A673 (cell line): ENCODE measurements around the gene HM13. TPM values are rescaled to one million over a fixed set of nuclear protein-coding genes. Genes with fewer than 3 reads are reported as not detected.

Experiments used
- BruUV-seq: library from RNA; stranded (reverse); fragments of 400-500 nt; replicated peaks from 2 replicates; lab custom pipeline; 2021; lab: Mats Ljungman, UMichigan
- CTCF ChIA-PET: fragments of 300-600 bp; sonication (Branson Sonifier 250); formaldehyde crosslinking; loops from one replicate; lab custom pipeline; 2022; ENCODE audit warnings: antibody characterized with exemption; lab: Charles Lee
- POLR2A ChIA-PET: fragments of 300-600 bp; sonication (Branson Sonifier 250); formaldehyde crosslinking; loops from one replicate; lab custom pipeline; 2022; ENCODE audit warnings: antibody characterized with exemption; ENCODE audit not compliant: low non-redundant PET; lab: Charles Lee
- DNase-seq: peaks from one replicate; pipeline ENCODE4 v3.0.0-alpha.2; 2015; ENCODE audit warnings: low spot score
- H3K27ac ChIP-seq: fragments of 200-600 bp; sonication (generic); 2 replicates; pipeline ENCODE4 v1.5.1; 2016; ENCODE audit warnings: mixed run types, low read depth, mild to moderate bottlenecking, mixed read lengths, antibody characterized with exemption, low read length; ENCODE audit not compliant: poor library complexity, severe bottlenecking
- H3K27me3 ChIP-seq: fragments of 200-600 bp; sonication (generic); replicated peaks from 2 replicates; pipeline ENCODE4 v1.6.1; 2017; ENCODE audit warnings: mixed run types, low read depth, mild to moderate bottlenecking, mixed read lengths, antibody characterized with exemption, low read length; ENCODE audit not compliant: insufficient read depth, poor library complexity
- H3K36me3 ChIP-seq: fragments of 200-600 bp; sonication (generic); 2 replicates; pipeline ENCODE4 v1.6.1; 2016; ENCODE audit warnings: mixed run types, mild to moderate bottlenecking, mixed read lengths, antibody characterized with exemption, low read length; ENCODE audit not compliant: insufficient read depth, poor library complexity, severe bottlenecking
- H3K4me1 ChIP-seq: fragments of 200-600 bp; sonication (generic); 2 replicates; pipeline ENCODE4 v1.6.1; 2017; ENCODE audit warnings: mixed run types, mild to moderate bottlenecking, mixed read lengths, antibody characterized with exemption, low read length; ENCODE audit not compliant: insufficient read depth, poor library complexity, severe bottlenecking
- H3K4me3 ChIP-seq: fragments of 200-600 bp; sonication (generic); 2 replicates; pipeline ENCODE4 v1.5.1; 2016; ENCODE audit warnings: low read depth, mixed run types, mild to moderate bottlenecking, mixed read lengths, low read length; ENCODE audit not compliant: poor library complexity, severe bottlenecking
- H3K9me3 ChIP-seq: fragments of 200-600 bp; sonication (generic); 2 replicates; pipeline ENCODE4 v1.6.1; 2016; ENCODE audit warnings: mixed run types, low read depth, mild to moderate bottlenecking, mixed read lengths, antibody characterized with exemption, low read length; ENCODE audit not compliant: poor library complexity, severe bottlenecking
- EZH2 ChIP-seq: fragments of 200-600 bp; sonication (generic); IDR thresholded peaks from 2 replicates; pipeline ENCODE4 v1.6.1; 2017; ENCODE audit warnings: borderline replicate concordance, low read depth, mild to moderate bottlenecking, mixed read lengths, antibody characterized with exemption, low read length; ENCODE audit not compliant: poor library complexity, severe bottlenecking
- intact Hi-C: fragments of 100-400 bp; cut with micrococcal nuclease; formaldehyde crosslinking; loops from one replicate; pipeline ENCODE4 v1.10.0; 2022; ENCODE audit not compliant: unreplicated experiment
- total RNA-seq: library from RNA; stranded (reverse); gene quantifications from 2 replicates; pipeline ENCODE4 v1.2.3, GENCODE V29; 2021
- TF ChIP-seq, protein P1 (sequence below): fragments of 300-800, 200-600 bp; sonication (generic); conservative IDR thresholded peaks from 2 replicates; pipeline ENCODE4 v1.5.1; 2017; ENCODE audit warnings: low read depth, mild to moderate bottlenecking, antibody characterized with exemption, low read length, moderate library complexity, mixed read lengths

The HM13 gene
- total RNA-seq, 1 experiment from 2014 or later = 196 TPM

GRCh38 chr20:31496761-31497295, 17.4 kb upstream of the HM13 start:
- H3K4me3 ChIP-seq = no peak overlapping the region
- no peaks in the 10 kb centered on the region for H3K4me1 ChIP-seq
- H3K27me3 ChIP-seq = no peaks in the 10 kb centered on the region
- BruUV-seq = no TSS peak
- no peak for TF ChIP-seq EZH2
- TF ChIP-seq, protein P1, sequence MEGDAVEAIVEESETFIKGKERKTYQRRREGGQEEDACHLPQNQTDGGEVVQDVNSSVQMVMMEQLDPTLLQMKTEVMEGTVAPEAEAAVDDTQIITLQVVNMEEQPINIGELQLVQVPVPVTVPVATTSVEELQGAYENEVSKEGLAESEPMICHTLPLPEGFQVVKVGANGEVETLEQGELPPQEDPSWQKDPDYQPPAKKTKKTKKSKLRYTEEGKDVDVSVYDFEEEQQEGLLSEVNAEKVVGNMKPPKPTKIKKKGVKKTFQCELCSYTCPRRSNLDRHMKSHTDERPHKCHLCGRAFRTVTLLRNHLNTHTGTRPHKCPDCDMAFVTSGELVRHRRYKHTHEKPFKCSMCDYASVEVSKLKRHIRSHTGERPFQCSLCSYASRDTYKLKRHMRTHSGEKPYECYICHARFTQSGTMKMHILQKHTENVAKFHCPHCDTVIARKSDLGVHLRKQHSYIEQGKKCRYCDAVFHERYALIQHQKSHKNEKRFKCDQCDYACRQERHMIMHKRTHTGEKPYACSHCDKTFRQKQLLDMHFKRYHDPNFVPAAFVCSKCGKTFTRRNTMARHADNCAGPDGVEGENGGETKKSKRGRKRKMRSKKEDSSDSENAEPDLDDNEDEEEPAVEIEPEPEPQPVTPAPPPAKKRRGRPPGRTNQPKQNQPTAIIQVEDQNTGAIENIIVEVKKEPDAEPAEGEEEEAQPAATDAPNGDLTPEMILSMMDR = no peak
- peak; percentile 32 for DNase-seq
- no peak overlapping the region for H3K27ac ChIP-seq
- ChIA-PET CTCF (no interaction called here), POLR2A (no interaction called here)
- H3K9me3 ChIP-seq = no peaks in the 10 kb centered on the region
- H3K36me3 ChIP-seq = no peaks in the 10 kb centered on the region
- intact Hi-C loops = no loop called here

DNA sequence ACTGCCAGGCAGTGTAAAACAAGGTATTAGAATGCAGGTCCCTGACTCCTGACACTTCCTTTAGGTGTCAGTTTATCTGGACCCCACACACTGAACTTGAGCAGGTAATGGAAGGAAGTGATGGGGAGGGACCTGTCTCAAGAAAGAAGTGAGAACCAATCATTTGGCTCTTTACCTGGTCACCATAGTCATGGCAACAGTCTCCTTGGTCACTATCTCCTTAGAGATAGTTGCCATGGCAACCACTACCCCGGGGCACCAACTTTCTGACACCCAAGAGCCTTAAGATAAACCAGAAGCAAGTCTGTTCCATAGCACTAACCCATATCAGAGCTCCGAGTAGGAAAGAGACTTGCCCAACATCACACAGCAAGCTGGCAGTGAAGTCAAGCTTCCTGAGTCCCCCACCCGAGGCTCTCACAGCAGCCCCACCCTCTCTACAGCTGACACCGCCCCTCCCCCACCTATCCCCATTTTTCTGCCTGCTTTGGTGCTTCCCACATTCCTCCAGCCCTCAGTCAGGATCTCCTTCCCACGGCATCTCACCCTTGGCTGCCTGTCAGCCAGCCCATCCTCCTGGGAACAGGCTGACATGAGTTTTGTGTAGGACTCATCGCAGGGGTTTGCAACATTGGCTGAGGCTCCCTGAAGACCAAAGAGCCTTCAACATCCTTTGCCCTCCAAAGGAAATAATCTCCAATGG, 16.3 kb upstream of the HM13 start:
- Histone ChIP-seq H3K27me3 (no peaks in the 10 kb centered on the region), H3K4me3 (no peak overlapping the region), H3K9me3 (no peaks in the 10 kb centered on the region), H3K4me1 (no peaks in the 10 kb centered on the region), H3K27ac (no peak overlapping the region), H3K36me3 (no peaks in the 10 kb centered on the region)
- ChIA-PET CTCF (no interaction called here), POLR2A (no interaction called here)
- no peak for DNase-seq
- TF ChIP-seq, protein P1 = no peak
- TF ChIP-seq EZH2 = no peak
- BruUV-seq = no TSS peak
- intact Hi-C loops = no loop called here

DNA sequence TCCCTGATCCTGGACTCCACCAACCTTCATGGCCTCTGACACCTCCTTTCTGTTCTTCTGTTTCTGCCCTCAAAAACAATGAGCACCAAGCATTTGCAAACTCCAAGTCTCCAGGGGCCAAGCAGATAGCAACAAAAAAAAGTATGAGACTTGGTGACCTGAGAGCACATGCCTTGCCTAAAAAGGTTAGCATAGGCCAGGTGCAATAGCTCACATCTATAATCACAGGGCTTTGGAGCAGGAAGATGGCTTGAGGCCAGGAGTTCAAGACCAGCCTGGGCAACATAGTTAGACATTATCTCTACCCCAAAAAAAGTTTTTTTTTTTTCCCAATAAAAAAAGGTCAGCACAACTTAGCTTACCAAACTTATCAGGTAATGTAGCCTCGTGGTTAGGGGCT, 13.7 kb upstream of the HM13 start:
- POLR2A ChIA-PET = no interaction called here
- no peak for DNase-seq
- intact Hi-C loops = no loop called here
- CTCF ChIA-PET = interaction anchor here (1.7 kb wide), 1 partner anchor 40 kb away, joined by 5 read pairs; no protein-coding TSS in a partner anchor
- Histone ChIP-seq H3K27ac (no peak overlapping the region), H3K4me3 (no peak overlapping the region), H3K36me3 (no peaks in the 10 kb centered on the region), H3K4me1 (no peaks in the 10 kb centered on the region), H3K9me3 (no peaks in the 10 kb centered on the region), H3K27me3 (no peaks in the 10 kb centered on the region)
- TF ChIP-seq, protein P1 = no peak
- no peak for TF ChIP-seq EZH2
- no TSS peak for BruUV-seq
